Adipose tissue (tissue), 3 donors: ENCODE data around the gene SNRNP200. TPM values are rescaled to one million over a fixed set of nuclear protein-coding genes. Genes with fewer than 3 reads are reported as not detected.
A peak's percentile ranks its signal among the peaks of the same experiment; 100 is the strongest.

ENCODE experiments used
- H3K27ac ChIP-seq: one replicate; pipeline ENCODE4 v1.5.1; 2013; ENCODE audit warnings: low read depth, low read length
- WGBS, 3 donors: extraction: QIAGEN DNeasy Blood & Tissue Kit; methylation state at CpG; one replicate each; pipeline ENCODE4 v1.1.7; 2013; 5-methylcytosine and 5-hydroxymethylcytosine counted together
- polyA plus RNA-seq, 3 donors: library from polyadenylated mRNA; stranded (reverse); fragments of 200-250 nt; gene quantifications; one replicate each; pipeline ENCODE4 v1.2.3, GENCODE V29; 2013
- donor health status: healthy with polysubstance abuse.
- donor health status: Bipolar disorder and iron deficiency.
- donor health status: healthy.

The SNRNP200 gene
- polyA plus RNA-seq, 3 donors, result 45.7 to 70.3 (median 50.2) TPM

DNA sequence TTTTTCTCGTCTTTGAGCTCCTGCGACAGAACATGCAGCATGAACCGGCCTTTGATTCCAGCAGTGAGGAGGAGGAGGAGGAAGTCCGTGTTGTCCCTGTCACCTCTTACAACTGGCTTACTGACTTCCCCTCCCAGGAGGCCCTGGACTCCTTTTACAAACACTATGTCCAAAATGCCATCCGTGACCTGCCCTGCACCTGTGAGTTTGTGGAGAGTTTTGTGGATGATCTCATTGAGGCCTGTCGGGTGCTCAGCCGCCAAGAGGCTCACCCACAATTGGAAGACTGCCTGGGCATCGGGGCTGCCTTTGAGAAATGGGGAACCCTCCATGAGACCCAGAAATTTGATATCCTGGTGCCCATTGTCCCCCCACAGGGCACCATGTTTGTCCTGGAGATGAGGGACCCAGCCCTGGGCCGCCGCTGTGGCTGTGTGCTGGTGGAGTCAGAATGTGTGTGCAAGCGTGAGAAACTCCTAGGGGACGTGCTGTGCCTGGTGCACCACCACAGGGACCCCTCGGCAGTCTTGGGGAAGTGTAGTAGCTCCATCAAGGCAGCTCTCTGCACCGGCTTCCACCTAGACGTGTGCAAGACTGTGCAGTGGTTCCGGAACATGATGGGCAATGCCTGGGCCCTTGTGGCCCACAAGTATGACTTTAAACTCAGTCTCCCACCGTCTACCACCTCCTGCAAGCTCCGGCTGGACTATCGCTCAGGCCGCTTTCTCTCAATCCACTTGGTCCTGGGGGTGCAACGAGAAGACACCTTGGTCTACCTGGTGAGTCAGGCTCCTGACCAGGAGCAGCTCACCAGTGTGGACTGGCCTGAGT is 21.9 kb upstream of the SNRNP200 start:
- 90 to 94% (median 91%) methylated on average over 21 of the region's 21 CpGs for WGBS, 3 donors

DNA sequence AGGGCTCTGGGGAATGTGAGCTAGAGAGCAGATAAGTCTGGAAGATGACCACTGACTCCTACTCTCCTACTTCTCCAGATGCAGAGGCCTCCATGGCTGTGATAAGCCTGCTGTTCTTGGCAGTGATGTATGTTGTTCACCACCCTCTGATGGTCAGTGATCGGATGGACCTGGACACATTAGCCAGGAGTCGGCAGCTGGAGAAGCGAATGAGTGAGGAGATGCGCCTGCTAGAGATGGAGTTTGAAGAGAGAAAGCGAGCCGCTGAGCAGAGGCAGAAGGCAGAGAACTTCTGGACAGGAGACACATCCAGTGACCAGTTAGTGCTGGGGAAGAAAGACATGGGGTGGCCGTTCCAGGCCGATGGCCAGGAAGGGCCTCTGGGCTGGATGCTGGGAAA is 21.2 kb upstream of the SNRNP200 start:
- no peak overlapping the region for H3K27ac ChIP-seq
- 93 to 98% (median 94%) methylated on average over 8 of the region's 8 CpGs for WGBS, 3 donors

More for the DNA sequence above, 21.9 kb upstream of the SNRNP200 start:
- H3K27ac ChIP-seq, result no peak overlapping the region

DNA sequence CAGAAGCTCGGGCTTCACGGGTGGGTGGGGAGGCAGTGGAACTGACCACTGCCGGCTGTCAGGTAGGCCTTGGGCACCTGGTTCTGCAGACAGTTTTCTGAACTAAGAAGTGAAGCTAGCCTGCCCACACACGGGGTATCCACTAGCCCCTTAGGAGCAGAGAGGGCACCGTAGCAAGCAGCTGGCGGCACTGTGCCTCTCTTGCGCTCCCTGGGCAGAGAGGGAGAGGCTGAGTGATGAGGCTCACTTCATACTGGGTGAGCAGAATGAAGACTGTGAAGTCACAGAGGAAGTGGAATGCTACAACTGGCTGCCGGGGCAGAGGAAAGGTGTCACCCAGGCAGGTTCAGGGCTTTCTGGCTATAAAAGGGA is 20.5 kb upstream of the SNRNP200 start:
- H3K27ac ChIP-seq, result no peak overlapping the region
- 27 to 48% (median 30%) methylated on average over 8 of the region's 8 CpGs for WGBS, 3 donors

GRCh38 chr2:96325041-96325883 is 19.9 kb upstream of the SNRNP200 start, which contains the start of gene ITPRIPL1:
TSS of gene ITPRIPL1 (plus strand) at chr2:96325317. CDS start at chr2:96325840, 523 bp downstream.
- H3K27ac ChIP-seq, result no peak within 1 kb of the TSS
- WGBS, 3 donors, result 2 to 8% (median 3%) methylated on average over 56 to 58 of the region's 58 CpGs

DNA sequence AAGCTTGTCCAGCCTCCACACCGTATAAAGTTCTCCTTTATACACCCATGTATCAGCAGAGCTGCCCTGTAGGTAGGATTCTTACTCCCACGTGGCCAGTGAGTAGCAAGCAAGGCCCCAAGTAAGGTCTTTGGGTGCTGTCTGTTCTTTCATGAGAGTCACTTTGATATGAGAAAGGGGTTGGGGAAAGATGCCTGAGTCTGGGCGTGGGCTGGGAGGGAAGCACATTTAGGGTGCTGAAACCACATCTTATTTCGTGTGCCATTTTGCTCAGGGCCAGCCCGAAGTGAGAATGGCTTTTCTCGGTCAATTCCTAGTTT is 19.3 kb upstream of the SNRNP200 start:
- WGBS, 3 donors, result 27 to 53% (median 32%) methylated on average over 6 of the region's 6 CpGs
- H3K27ac ChIP-seq, result no peak overlapping the region

DNA sequence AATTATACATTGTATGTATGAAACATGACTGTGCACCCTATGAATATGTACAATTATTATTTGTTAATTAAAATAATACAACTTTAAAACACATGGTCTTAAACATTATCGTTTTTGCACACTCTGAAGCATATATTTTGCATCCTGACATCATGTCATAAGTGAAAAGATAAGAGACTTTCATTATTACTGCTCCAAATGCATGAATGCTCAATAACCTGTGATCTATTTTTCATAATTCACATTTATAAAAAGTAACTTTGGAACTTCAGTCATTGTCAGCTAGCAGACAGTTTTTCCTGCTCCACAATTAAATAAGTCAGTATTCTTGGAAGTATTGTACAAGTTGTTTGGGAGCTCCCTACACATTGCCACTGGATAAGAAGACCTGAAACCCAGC is 18.5 kb upstream of the SNRNP200 start:
- H3K27ac ChIP-seq, result no peak overlapping the region
- 84 to 96% (median 84%) methylated on average over 1 of the region's 1 CpG for WGBS, 3 donors

DNA sequence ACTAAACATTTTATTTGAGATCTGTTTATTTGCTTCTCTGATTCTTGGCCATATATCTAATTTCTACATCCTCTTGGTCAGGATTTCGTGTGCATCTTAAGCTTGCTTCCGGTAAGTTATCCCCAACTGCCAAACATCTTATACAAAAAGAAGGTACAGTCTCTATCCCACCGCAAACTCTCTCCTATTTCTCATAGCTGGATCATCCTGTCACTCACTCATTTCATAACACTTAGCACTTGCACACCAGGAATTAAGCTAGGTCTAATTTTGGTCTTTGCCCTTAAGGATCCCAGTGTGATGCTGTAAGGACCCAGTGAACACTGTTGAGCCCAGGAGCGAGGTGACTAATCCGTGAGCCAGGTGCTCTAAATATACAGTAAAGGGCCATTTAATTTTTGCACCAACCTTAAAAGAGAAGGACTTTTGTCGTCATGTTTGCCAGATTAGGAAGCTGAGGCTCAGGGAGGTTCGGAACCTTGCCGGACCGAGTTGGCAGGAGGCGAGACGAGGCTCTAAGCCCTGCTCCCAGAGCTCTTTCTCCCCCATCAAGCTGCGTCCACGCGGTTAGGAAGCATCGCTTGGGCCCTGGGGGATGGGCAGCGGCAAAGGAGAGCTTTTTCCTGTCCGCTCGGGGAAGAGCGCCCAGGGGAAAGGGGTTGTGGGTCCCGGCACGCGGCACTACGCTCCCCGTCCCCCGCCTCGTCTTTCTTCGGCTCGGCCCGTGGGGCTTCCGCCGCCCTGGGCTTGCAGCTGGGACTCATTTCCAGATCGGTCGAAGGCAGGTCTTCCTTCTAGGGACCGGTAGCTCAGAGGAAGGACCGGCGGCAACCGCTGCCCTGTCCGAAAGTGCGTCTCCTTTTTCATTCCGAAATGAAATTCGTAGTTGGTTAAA is 15.6 kb upstream of the SNRNP200 start:
- H3K27ac ChIP-seq, result no peak overlapping the region
- 3 to 6% (median 3%) methylated on average over 40 to 41 of the region's 41 CpGs for WGBS, 3 donors

- H3K27ac ChIP-seq, result no peak overlapping the region
- WGBS, 3 donors, result 79 to 86% (median 85%) methylated on average over 3 of the region's 3 CpGs
Measured at GRCh38 chr2:96320326-96320725, 15.0 kb upstream of the SNRNP200 start.

GRCh38 chr2:96319396-96319795 is 14.1 kb upstream of the SNRNP200 start:
- WGBS, 3 donors, result 80 to 96% (median 86%) methylated on average over 1 of the region's 1 CpG

DNA sequence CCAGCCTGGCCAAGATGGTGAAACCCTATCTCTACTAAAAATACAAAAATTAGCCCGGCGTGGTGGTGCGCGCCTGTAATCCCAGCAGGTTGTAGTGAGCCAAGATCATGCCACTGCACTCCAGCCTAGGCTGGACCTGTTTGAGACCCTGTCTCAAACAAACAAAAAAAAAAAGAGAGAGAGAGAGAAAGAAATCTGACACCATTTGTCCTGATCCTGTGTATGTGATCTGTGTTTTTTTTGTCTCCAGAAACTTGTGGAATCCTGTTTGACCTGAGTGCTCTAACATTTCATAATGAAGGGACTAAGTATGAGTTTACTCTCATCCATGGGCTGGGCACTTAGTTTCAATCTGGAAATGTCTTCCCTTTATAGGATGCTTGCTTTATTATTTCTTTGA is 13.4 kb upstream of the SNRNP200 start:
- WGBS, 3 donors, result 85 to 97% (median 94%) methylated on average over 4 of the region's 4 CpGs
- no peak overlapping the region for H3K27ac ChIP-seq

More at GRCh38 chr2:96319396-96319795, 14.1 kb upstream of the SNRNP200 start:
- no peak overlapping the region for H3K27ac ChIP-seq

- WGBS, 3 donors, result 73 to 94% (median 90%) methylated on average over 4 of the region's 4 CpGs
- no peak overlapping the region for H3K27ac ChIP-seq
Measured at GRCh38 chr2:96317584-96317997, 12.2 kb upstream of the SNRNP200 start.

GRCh38 chr2:96316999-96317398 is 11.7 kb upstream of the SNRNP200 start:
- no peak overlapping the region for H3K27ac ChIP-seq

GRCh38 chr2:96315400-96316071 is 10.2 kb upstream of the SNRNP200 start:
- H3K27ac ChIP-seq, result no peak overlapping the region
- WGBS, 3 donors, result 35 to 67% (median 35%) methylated on average over 7 of the region's 7 CpGs

DNA sequence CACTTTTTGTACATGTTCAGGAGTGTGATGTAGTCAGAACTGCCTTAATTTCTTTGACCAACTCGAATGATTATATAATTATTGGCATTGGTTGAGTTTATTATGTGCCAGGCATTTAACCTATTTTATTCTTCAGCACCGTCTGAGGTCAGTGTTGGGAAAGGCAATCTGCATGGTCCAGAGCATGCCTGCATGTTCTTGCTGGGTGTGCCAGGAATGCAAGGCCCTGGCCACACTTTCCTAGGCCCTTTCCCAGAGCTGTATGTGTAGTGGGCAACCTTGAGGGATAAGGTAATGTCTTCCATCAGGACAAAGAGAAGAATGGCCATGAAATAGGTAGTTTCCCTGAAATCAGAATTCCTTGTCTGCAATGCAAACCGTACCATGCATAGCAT is 9.7 kb upstream of the SNRNP200 start:
- 62 to 69% (median 64%) methylated on average over 3 of the region's 3 CpGs for WGBS, 3 donors
- no peak overlapping the region for H3K27ac ChIP-seq

GRCh38 chr2:96308248-96308647 is 2.9 kb upstream of the SNRNP200 start:
- H3K27ac ChIP-seq, result no peak overlapping the region

GRCh38 chr2:96306370-96306769 is 1.0 kb upstream of the SNRNP200 start:
- H3K27ac ChIP-seq, result no peak overlapping the region
- 86 to 92% (median 90%) methylated on average over 3 of the region's 3 CpGs for WGBS, 3 donors

More at GRCh38 chr2:96308248-96308647, 2.9 kb upstream of the SNRNP200 start:
- WGBS, 3 donors, result 74 to 81% (median 78%) methylated on average over 5 of the region's 5 CpGs

DNA sequence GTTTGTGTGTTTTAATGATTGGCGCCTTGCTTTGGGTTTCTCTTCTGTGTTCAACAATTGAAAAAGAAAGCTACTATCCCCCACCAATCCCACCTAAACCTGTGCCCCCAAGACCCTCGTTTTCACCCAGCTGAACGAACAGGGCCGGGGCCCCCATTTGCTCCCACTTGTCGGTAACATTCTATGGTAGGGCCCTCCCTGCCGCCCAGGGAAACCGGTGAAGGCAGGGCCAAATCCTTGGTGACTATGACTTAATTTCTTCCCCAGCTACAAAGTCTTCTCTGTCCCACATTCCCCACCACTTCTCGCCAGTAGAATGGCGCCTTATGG is 598 bp upstream of the SNRNP200 start:
- H3K27ac ChIP-seq, result peak overlapping the region; percentile 65
- WGBS, 3 donors, result 17 to 26% (median 24%) methylated on average over 9 of the region's 9 CpGs

DNA sequence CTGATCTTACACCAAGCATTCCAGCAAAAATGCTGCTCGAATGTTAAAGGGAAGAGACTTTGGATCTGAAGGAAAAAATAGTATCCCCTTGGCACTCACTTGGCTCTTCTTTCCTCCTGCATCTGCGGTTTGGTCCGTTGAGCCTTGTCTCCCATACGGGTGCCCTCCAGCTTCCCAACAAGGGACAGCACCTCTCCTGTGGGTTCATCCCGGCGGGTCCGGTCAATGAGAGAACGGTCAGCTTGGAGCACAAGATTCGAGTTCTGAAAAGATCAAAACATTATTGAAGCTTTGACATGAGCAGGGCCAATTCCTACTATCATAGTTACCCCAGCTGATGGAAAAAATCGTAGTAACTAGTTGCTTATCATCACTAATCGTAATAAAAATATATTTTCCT is 740 bp downstream of the SNRNP200 start:
- WGBS, 3 donors, result 63 to 72% (median 63%) methylated on average over 11 of the region's 11 CpGs
- H3K27ac ChIP-seq, result no peak overlapping the region
